Activated T-helper 1 cell treated with Interleukin-2 at 50 U/mL for 16 hours (primary cell): ENCODE data around the gene PRAC1.

Source experiments
- DNase-seq: peaks from one replicate; pipeline ENCODE4 v3.0.0-alpha.2; 2020; ENCODE audit warnings: low read depth

PRAC1 gene

DNA sequence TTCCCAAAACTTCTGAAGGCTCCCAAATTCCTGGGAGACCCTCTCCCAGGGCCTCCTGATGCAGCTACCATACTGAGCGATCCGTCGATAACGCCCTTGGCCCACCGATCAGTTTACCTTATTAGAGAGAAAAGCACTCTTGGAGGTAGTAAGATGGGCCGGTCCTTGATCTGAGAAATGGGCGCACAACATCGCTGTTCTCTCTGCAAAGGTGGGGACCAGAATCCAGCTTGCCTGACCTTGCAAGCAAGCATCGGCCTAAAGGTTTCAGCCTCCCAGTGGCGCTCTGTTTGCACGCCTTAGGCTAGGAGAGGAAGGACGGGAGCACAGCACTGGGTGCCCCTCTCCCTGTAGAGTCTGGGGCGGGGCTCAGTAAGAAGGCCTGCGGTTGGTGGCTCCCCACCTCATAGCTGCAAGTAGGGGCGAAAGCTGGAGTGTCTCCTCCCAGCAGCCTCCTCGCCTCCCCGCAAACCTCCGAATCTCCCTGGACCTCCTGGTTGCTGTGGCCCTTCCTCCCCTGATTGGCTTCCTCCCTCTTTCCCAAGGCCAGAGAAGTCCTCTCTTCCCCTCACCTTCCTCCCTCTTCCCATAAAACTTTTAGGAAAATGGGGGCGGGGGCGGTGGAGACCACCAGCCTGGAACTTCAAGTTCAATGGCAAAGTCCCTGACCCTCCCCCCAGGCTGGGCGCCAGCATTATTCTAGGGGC lies at the start of gene PRAC1:
Gene PRAC1, minus strand, starts transcription at position 318 of the 707 bp plus-strand sequence. Its CDS starts 126 bp downstream, at position 192.
- DNase-seq = no peak

- DNase-seq = no peak
These were observed 48.6 kb upstream of the PRAC1 start for GRCh38 chr17:48770954-48771353.

DNA sequence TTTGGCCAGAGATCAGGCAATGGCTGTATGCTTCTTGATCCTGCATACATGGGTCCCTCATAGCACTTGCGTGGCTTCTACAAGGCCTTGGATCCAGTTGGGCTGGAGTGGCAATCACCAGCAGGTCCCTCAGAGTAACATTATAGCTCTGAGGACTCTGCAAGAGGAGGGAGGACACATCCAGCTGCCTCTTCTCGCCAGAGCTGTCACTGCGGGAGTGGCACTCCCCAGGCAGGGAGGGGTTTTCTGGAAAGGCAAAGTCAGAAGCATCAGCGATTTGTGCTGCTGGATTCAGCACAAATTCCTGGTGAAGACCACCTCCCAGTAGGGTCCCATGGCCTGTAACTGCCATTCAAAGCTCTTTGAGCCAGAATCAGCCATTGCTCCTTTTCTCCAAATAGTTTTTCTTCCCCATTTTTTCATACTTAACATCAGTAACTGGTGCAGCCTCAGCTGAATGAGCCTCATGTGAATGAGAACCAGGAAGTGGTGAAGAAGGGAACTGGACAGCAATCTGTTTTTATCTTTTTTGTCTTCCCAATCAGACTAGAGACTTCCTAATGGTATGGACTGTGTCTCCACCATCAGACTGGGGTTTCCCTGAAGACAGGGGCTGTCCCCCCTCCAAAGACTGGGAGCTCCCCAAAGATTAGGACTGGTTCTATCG lies 46.8 kb upstream of the PRAC1 start:
- no peak for DNase-seq

GRCh38 chr17:48767263-48767774 lies 45.0 kb upstream of the PRAC1 start:
- no peak for DNase-seq

DNA sequence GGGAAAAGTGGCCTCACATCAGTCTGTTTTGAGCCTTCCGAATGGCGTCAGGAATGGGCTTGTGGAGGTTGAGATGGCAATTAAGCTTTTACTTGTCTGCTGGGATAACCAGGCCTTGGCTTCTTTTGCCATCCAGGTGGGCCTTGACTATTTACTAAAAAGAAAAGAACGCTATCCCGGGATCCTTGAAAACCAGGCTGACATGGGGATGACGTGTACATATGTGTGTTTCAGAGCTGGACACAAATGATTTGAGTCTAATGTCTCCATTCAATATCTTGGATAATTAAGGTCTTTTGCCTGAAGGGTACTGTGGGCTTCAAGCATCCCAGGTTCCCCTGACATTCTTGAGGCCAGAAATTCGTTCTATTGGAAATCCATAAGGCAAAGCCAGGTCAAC lies 38.8 kb upstream of the PRAC1 start:
- no peak for DNase-seq

GRCh38 chr17:48760411-48760810 lies 38.1 kb upstream of the PRAC1 start:
- DNase-seq = no peak

- DNase-seq = no peak
These were observed 37.0 kb upstream of the PRAC1 start for GRCh38 chr17:48759288-48759687.

DNA sequence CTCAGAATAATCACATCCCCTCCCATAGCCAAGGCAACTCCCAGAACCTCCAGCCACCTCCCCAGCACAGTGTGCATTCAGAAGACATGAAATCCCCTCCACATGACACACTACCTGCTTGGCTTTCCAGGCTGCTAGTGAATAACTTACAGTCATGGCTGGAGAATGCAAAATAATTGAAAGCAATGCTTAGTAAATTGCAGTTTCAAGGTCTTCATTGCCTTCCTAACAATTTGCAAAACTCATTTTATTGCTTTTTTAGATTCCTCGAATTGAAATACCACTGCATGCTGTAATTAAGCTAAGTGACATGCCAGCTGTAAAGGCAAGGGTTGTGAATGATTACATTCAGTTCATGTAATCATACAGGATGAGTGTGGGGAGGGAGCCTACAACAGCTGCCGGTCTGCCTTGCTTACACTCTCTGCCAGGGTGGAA lies 35.2 kb upstream of the PRAC1 start:
- no peak for DNase-seq

DNA sequence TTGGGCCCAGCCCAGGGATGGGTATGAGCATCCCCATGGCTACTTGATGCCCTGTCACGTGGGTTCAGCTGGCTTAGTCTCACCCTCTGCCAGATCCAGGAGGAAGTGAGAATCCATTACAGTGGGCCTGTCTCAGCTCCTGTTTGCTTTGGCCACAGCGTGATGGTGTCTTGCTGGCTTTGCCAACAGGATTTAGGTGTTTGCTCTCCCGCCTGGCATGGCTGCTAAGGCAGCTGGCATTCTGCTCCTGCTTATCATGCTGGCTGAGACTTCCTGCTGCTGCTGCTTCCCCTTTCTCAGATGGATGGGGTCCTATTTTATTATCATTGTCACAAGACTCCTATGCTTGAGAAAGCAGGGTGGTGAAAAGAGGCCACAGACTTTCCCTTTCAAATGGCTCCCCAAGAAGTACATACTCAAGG lies 34.5 kb upstream of the PRAC1 start:
- DNase-seq = no peak

DNA sequence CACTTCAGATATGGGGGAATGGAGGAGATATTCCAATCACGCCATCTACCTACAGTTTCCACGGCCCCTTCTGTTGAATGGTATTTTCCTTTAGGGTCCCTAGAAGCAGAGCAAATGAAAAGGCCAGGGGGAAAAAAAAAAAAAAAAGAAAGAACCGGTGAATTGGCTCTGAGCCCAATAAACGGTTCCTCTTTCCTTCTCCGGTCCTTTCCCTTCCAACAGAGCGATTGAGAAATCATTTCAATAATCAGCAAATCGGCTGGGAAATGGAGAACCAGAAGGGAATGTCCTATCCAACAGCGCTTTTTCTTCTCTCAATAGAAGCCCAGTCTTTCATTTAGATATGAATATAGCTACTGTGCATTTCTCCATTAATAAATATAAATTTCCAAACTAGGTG lies 33.0 kb upstream of the PRAC1 start:
- no peak for DNase-seq

DNA sequence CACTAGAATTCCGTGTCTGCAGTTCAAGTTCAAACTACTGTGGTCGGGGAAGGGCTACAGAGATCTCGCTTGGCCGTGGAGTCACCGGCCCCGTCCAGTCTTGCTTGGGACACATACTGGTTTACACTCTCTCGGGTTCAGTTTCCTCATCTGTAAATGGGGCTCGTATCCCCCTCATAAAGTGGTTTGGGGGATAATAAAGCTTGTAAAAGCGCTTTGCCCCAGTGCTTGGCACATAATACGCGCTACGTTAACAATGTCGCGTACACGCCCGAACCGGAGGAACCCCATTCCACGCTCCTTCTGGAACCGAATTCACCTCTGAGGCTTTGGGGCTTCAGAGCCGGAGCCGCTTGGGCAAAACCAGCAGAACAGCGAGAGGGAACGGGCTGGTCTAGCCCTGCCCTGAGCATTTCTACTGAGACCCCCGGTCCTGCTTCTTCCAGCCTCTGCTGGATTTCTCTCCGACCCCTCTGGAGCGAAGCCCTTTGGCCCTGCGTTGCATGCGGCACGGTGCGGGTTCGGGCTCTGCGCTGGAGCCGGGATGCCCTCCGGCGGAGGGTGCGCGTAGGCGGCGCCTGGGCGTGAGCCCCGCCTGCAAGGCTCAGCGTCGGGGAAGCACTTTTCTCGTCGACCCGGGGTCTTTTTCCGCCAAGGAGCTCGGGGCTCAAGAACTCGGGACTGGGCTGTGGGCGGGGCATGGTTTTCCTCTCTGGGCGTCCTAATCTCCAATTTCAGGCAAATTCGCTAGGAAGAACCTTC lies 32.4 kb upstream of the PRAC1 start:
- DNase-seq = no peak

DNA sequence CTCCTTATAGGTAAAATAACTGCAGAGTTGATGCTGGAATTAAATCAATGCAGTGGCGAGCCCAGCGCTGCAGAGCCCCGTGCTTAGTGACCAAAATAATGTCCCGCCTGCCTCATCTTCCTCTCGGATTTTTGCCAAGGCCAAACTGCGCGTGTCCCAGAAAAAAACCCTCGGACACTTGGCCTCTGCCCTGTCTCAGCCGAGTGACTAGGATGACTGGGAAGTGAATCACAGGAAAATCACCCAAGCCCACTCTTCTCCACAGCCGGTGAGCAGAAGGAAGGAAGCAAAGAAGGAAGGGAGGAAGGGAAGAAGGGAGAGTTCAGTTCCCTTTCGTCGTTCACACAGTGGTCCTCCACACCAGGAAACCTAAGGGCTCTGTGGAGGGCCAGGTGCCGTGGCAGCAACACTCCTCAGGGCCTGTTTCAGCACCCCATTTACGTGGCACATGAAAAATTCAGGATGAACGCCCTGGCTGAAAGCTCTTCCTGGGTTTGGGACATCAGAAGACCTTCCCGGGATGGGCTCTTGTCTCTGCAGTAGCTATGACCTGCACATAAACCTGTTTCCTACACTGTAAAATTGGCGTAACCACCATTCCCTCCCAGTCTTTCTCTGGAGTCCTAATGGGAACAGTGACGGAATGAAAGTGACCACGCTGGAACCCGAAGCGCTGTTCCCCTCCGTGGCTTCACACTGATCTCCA lies 31.6 kb upstream of the PRAC1 start:
- DNase-seq = no peak

GRCh38 chr17:48752399-48753288 lies 30.3 kb upstream of the PRAC1 start:
- DNase-seq = no peak

DNA sequence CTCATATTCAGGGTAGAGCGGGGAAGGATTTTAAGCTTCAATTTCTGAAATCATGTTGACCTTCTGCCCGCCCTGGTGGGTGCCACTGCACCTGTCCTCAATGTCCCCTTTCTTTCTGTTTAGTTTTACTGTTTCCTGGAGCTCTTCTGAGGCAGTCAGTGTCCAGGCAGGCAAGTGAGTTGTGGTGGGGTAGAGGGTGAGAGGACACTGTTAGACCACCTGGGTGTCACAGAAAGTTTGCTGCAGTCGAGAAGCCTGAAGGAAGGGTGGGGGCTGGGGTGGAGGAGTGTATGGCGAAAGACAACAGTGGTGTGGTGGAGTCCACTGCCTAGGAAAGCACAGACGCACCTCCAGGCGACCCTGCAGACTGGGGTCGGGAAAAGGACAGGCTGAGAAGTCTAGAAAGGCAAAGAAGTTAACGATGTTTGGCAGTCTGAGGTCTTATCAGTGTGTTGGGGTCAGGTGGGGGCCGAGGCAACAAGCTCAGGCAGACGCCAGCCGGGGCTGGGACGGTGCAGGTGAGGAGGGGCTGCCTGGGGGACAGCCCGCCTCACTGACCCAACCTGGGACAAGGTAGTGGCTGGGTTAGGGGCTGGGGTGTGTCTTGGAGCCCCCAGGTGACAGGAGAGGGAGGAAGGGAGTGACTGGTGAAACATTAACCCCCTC lies 29.5 kb upstream of the PRAC1 start:
- DNase-seq = no peak

DNA sequence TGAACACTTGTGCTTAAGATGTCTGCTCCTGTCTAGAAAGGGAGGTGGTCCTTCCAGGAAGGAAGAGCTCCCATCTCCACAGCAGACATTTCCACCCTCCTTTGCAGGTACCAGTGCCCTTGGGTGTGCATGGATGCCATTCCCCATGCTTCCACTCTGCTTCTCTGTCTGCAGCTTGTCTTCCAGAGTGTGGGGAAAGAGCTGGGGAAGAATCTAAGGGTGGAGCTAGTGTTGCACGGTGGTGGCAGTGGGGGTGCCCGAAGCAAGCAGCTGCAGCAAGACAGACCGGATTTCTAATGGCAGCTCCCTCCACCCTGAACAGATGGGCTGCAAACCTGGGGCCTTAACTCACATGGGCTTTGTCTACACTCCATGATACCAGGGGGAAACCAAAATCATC lies 28.9 kb upstream of the PRAC1 start:
- no peak for DNase-seq

GRCh38 chr17:48749621-48750553 lies 27.6 kb upstream of the PRAC1 start:
- DNase-seq = no peak

DNA sequence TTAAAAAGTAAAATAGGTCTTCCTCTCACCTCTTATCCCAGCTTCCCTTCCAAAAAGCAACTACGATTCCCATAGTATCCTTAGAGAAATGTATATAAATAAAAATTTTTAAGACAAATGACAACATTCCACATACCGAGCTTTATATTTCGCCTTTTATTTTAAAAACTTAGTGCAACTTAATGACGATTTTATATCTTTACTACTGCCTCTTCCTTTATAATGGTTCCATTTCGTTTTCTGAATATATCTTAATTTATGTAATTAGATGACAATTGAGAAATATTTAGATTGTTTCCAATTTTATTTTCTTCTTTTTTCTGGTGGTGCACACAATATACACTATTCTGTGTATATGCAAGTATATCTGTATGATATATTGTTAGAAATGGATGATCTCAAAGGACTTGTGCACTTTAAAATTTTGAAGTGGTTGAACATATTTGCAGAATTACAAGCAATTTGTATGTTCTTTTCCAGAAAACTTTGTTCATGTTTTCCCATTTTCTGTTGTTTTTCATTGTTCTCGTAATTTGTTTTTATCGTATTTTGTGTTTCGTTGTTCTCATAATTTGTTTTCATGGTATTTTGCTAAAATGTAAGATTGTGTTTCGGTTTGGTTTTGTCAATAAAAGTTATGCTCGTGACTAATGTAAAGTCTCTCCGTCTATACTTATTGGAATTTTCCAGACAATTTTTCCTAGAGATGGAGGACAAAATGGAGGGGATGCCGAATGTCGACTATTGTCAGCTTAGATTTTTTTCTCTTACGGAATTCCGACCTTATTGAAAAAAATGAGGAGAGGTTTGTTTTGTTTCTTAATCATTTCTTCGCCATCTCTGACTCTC lies 26.6 kb upstream of the PRAC1 start:
- no peak for DNase-seq
